CD4-positive, alpha-beta memory T cell (primary cell): ENCODE data around the gene COL5A1. TPM values are rescaled to one million over a fixed set of nuclear protein-coding genes. Genes with fewer than 3 reads are reported as not detected.
A peak's percentile ranks its signal among the peaks of the same experiment; 100 is the strongest.

Experiments
- CTCF ChIA-PET: fragments of 350-600 bp; sonication (Branson Sonifier 250); formaldehyde crosslinking; loops from one replicate; lab custom pipeline; 2021; ENCODE audit warnings: inconsistent platforms; ENCODE audit not compliant: partially characterized antibody; lab: Charles Lee
- POLR2A ChIA-PET: fragments of 350-600 bp; sonication (Branson Sonifier 250); formaldehyde crosslinking; loops from one replicate; lab custom pipeline; 2021; ENCODE audit not compliant: partially characterized antibody; lab: Charles Lee
- DNase-seq, 5 donors: peaks; one replicate each; pipeline versions ENCODE4 v3.0.0 to v3.0.0-alpha.2; 2020 to 2022; ENCODE audit warnings: mixed read lengths in 1 of 5
- H3K27ac ChIP-seq: one replicate; pipeline ENCODE4 v1.7.0; 2013; ENCODE audit warnings: low read depth, low read length
- H3K27me3 ChIP-seq: 2 replicates; pipeline ENCODE4 v1.7.0; 2013; ENCODE audit warnings: mild to moderate bottlenecking, low read length, moderate library complexity; ENCODE audit not compliant: insufficient read depth
- H3K36me3 ChIP-seq: 2 replicates; pipeline ENCODE4 v1.7.0; 2013; ENCODE audit warnings: mild to moderate bottlenecking, low read length, moderate library complexity; ENCODE audit not compliant: insufficient read depth
- H3K4me1 ChIP-seq: 2 replicates; pipeline ENCODE4 v1.7.0; 2013; ENCODE audit warnings: mild to moderate bottlenecking, low read length, moderate library complexity; ENCODE audit not compliant: insufficient read depth
- H3K4me3 ChIP-seq, 2 donors: one replicate each; pipeline ENCODE4 v1.7.0; 2013; ENCODE audit warnings: low read length in 2 of 2, mild to moderate bottlenecking in 1 of 2
- H3K9me3 ChIP-seq, 2 donors: one replicate each; pipeline ENCODE4 v1.7.0; 2013; ENCODE audit warnings: low read length in 2 of 2, control low read depth in 1 of 2; ENCODE audit not compliant: control insufficient read depth in 1 of 2
- H3K27ac Mint-ChIP-seq, 7 donors: one replicate each; pipeline ENCODE4 v1.8.0; 2020 to 2021; ENCODE audit warnings: mixed read lengths in 7 of 7, mild to moderate bottlenecking in 6 of 7, inconsistent platforms in 3 of 7, moderate library complexity in 3 of 7
- H3K27me3 Mint-ChIP-seq, 2 donors: one replicate each; pipeline ENCODE4 v1.8.0; 2020 to 2021; ENCODE audit warnings: mixed read lengths in 2 of 2
- H3K36me3 Mint-ChIP-seq, 2 donors: one replicate each; pipeline ENCODE4 v1.8.0; 2020 to 2021; ENCODE audit warnings: mixed read lengths in 2 of 2, inconsistent platforms in 1 of 2, mild to moderate bottlenecking in 1 of 2
- H3K4me1 Mint-ChIP-seq, 4 donors: one replicate each; pipeline ENCODE4 v1.8.0; 2020 to 2021; ENCODE audit warnings: mixed read lengths in 4 of 4, mild to moderate bottlenecking in 1 of 4
- H3K4me3 Mint-ChIP-seq, 8 donors: one replicate each; pipeline ENCODE4 v1.8.0; 2020 to 2021; ENCODE audit warnings: mixed read lengths in 8 of 8, mild to moderate bottlenecking in 7 of 8, moderate library complexity in 6 of 8, inconsistent platforms in 3 of 8
- H3K9me3 Mint-ChIP-seq, 8 donors: one replicate each; pipeline ENCODE4 v1.8.0; 2020 to 2021; ENCODE audit warnings: mixed read lengths in 8 of 8, mild to moderate bottlenecking in 5 of 8, inconsistent platforms in 3 of 8, moderate library complexity in 1 of 8
- intact Hi-C: fragments of 100-400 bp; cut with micrococcal nuclease; formaldehyde crosslinking; loops from one replicate; pipeline ENCODE4 v1.15.1; 2023
- polyA plus RNA-seq, 2 donors: library from polyadenylated mRNA; unstranded; fragments of 300-500 nt; fragmentation: Illumina TruSeq; gene quantifications; one replicate each; pipeline ENCODE4 v1.2.3, GENCODE V29; 2021
- total RNA-seq, 2 experiments: library from RNA; stranded (reverse); gene quantifications; one replicate each; pipeline ENCODE4 v1.2.3, GENCODE V29; 2021

The COL5A1 gene
- total and polyA plus RNA-seq, 4 experiments from 2014 or later: 0.36 to 1.6 (median 1.5) TPM; not detected in 1

DNA sequence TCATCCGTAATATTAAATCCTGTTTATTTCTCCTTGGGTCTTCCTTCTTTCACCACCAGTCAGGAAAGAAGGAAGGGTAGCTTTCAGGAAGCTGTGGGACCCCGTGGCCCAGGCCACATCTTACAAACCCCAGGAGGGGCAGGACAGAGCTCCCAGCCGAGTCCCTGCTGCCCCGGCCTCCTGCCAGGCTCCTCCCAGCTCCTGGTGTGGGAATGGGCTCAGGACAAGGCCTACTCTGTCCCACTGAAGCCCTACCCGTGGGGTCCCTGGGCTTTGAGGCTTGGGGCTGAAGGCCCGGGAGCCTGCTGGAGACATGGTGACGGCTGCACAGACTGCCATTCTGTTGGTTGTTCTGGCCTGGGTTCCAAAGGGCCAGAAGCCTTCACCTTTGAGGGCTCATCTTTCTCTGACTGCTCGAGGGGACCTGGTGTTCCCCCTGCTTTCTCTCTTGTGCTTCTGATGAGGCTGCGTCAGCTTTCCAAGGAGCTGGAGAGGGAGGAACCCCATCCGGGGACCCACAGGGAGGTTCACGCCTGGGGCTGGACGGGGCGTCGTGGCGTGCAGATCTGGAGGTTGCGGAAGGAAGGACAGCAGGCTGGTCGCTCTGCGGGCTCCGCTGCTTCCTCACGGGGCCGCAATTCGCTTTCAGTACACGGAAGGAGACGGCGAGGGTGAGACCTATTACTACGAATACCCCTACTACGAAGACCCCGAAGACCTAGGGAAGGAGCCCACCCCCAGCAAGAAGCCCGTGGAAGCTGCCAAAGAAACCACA, 86.6 kb downstream of the COL5A1 start:
- H3K4me1 ChIP-seq: no peaks in the 10 kb centered on the region
- no peak for DNase-seq
- Mint-ChIP-seq H3K4me1 (peaks cover 0 to 7% (median 6%) of the 10 kb centered on the region in 4 donors), H3K27me3 (peaks cover 1 to 11% of the 10 kb centered on the region in 2 donors), H3K36me3 (no peaks in the 10 kb centered on the region), H3K4me3 (no peak overlapping the region), H3K9me3 (peaks cover 0 to 2% (median 0%) of the 10 kb centered on the region in 8 donors), H3K27ac (no peak overlapping the region)
- H3K27me3 ChIP-seq: no peaks in the 10 kb centered on the region
- no peak overlapping the region for H3K4me3 ChIP-seq
- intact Hi-C loops: no loop called here
- H3K27ac ChIP-seq: no peak overlapping the region
- ChIA-PET CTCF (no interaction called here), POLR2A (no interaction called here)
- H3K9me3 ChIP-seq: no peaks in the 10 kb centered on the region
- H3K36me3 ChIP-seq: no peaks in the 10 kb centered on the region

DNA sequence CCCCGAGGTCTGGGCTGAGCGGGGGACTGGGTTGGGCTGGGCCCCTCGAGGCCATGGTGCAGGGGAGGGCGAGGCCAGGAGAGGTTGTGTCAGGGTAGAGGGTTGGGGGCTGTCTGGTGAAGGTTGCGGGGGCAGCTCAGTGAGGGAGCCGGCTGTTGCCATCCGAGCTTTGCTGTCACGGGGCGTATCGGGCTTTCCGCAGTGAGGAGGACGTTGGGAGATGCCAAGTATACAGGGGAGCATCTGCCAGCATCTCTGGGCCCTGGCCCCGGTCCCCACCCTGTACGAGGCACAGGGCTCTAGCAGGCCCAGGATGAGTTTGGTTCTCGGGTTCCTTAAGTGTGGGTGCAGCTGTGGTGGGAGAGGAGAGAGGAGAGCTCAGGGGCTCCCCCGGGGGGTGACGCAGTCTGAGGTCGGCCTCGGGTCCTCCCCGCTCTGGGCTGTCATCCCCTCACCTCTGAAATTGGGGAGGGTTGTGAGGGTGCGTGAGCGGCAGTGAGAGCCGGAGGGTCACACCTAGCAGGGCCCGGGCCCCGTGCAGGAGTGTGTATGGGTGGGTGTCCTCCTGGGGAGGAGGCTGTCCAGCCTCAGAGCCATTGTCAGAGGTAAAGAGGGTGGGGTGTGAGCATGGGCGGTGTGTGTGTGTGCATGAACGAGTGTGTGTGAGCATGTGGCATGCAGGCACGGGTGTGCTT, 87.3 kb downstream of the COL5A1 start:
- peaks cover 0 to 2% (median 0%) of the 10 kb centered on the region in 8 donors for H3K9me3 Mint-ChIP-seq
- peaks cover 1 to 8% of the 10 kb centered on the region in 2 donors for H3K27me3 Mint-ChIP-seq
- Histone ChIP-seq H3K9me3 (no peaks in the 10 kb centered on the region), H3K27ac (no peak overlapping the region), H3K36me3 (no peaks in the 10 kb centered on the region), H3K27me3 (no peaks in the 10 kb centered on the region), H3K4me1 (no peaks in the 10 kb centered on the region), H3K4me3 (no peak overlapping the region)
- H3K4me3 Mint-ChIP-seq: no peak overlapping the region
- DNase-seq: no peak
- H3K4me1 Mint-ChIP-seq: peaks cover 0 to 7% (median 6%) of the 10 kb centered on the region in 4 donors
- ChIA-PET POLR2A (no interaction called here), CTCF (no interaction called here)
- intact Hi-C loops: no loop called here
- H3K36me3 Mint-ChIP-seq: no peaks in the 10 kb centered on the region
- H3K27ac Mint-ChIP-seq: no peak overlapping the region

DNA sequence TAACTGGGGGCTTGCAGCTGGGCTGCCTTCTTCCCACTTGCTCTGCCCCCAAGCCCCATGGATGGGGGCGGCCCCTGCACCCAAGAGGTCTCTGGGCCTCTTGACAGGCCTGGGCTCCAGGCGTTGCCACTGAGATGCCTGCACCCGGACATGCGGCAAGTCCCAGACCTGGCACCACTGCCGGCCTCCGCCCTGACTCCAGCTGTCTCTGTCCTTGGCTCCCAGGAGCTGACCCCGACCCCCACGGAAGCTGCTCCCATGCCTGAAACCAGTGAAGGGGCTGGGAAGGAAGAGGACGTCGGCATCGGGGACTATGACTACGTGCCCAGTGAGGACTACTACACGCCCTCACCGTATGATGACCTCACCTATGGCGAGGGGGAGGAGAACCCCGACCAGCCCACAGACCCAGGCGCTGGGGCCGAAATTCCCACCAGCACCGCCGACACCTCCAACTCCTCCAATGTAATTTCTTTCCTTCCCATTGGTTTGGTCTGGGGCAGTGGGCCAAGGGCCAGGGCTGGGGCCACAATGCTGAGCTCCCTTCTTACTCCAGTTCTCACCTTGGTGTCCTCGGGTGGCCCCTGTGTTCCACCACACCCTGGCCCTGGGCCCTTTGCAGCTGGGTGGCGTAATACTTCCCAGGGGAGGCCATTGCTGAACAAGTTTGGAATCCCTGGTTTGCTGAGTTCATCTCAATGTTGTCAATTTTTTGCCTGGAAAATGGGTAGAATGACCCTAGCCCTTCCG, 88.6 kb downstream of the COL5A1 start:
- no peak for DNase-seq
- peaks cover 0 to 6% (median 6%) of the 10 kb centered on the region in 4 donors for H3K4me1 Mint-ChIP-seq
- H3K27ac ChIP-seq: no peak overlapping the region
- H3K27me3 Mint-ChIP-seq: peaks cover 1 to 6% of the 10 kb centered on the region in 2 donors
- H3K4me1 ChIP-seq: no peaks in the 10 kb centered on the region
- intact Hi-C loops: no loop called here
- H3K27ac Mint-ChIP-seq: no peak overlapping the region
- H3K9me3 ChIP-seq: no peaks in the 10 kb centered on the region
- H3K4me3 ChIP-seq: no peak overlapping the region
- ChIA-PET POLR2A (no interaction called here), CTCF (no interaction called here)
- H3K36me3 ChIP-seq: no peaks in the 10 kb centered on the region
- H3K9me3 Mint-ChIP-seq: peaks cover 0 to 2% (median 0%) of the 10 kb centered on the region in 8 donors
- H3K27me3 ChIP-seq: no peaks in the 10 kb centered on the region
- H3K36me3 Mint-ChIP-seq: no peaks in the 10 kb centered on the region
- H3K4me3 Mint-ChIP-seq: no peak overlapping the region

DNA sequence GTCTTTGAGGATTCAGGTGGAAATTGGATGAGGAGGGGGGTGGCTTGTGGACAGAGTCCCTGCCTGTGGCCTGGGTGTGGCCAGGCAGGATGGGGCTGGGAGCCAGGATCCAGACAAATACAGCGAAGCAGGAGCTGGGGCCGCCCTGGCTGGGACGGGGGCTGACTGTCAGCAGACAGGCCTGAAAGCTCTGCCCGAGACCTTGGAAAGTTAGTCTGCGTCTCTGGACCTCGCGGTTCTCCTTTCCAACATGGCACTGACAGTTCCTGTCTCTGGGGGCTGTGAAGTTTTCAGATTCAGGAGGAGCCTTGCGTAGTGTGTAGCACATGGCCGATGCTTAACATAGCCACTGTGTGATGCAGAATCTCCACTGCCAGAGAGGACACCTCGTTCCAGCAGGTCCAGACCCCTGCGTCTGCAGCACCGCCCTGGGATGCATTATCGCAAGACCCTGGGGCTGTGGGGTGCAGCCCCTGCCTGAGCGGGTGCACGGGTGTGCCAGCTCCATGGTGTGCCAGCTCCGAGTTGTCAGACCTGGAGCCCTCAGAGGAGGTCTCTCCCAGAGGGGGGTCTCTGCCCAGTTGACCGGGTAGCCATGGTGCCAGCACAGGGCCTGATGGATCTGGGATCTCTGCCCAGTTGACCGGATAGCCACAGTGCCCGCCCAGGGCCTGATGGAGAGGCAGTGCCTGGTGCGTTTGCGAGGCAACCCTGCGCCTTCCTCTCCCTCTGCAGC, 89.3 kb downstream of the COL5A1 start:
- Histone ChIP-seq H3K4me1 (no peaks in the 10 kb centered on the region), H3K4me3 (no peak overlapping the region), H3K9me3 (no peaks in the 10 kb centered on the region), H3K36me3 (no peaks in the 10 kb centered on the region), H3K27ac (no peak overlapping the region), H3K27me3 (no peaks in the 10 kb centered on the region)
- ChIA-PET CTCF (no interaction called here), POLR2A (no interaction called here)
- DNase-seq: no peak
- Mint-ChIP-seq H3K9me3 (peaks cover 0 to 2% (median 0%) of the 10 kb centered on the region in 8 donors), H3K27me3 (peaks cover 0 to 1% of the 10 kb centered on the region in 2 donors), H3K36me3 (no peaks in the 10 kb centered on the region), H3K4me1 (no peaks in the 10 kb centered on the region), H3K27ac (no peak overlapping the region), H3K4me3 (no peak overlapping the region)
- intact Hi-C loops: no loop called here

DNA sequence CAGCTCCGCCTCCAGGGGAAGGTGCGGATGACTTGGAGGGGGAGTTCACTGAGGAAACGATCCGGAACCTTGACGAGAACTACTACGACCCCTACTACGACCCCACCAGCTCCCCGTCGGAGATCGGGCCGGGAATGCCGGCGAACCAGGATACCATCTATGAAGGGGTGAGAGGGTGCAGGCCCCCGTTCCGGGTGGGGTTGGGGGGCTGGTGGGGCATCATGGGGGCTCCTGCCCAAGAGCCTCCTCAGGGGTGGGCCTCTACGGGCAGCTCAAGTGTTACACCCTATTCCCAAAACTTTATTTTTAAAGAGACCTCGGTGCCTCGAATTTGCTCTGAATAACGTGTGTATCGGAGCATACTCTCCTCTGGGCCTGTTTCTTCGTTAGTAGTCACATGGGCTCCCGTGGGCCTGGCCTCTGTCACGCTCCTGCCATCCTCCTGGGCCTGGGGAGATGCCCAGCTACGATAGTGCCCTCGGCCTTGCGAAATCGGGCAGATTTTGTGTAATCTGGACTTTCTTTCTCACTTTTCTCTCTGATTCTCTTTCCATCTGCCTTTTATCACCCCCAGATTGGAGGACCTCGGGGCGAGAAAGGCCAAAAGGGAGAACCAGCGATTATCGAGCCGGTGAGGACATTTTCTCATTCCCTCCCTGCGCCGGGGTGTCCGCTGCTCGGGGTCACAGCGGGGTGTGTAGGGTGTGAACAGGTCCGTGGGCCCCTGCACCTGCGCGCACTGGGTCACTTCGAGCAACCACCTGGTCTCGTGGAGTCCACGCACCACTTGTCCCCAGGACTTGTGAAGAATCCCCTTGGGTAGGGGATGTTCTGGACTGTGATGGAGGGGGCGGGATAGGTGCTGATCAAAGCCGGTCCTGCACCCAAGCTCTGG, 90.1 kb downstream of the COL5A1 start:
- Histone ChIP-seq H3K27ac (no peak overlapping the region), H3K9me3 (no peaks in the 10 kb centered on the region), H3K27me3 (no peaks in the 10 kb centered on the region), H3K4me1 (no peaks in the 10 kb centered on the region), H3K36me3 (no peaks in the 10 kb centered on the region), H3K4me3 (no peak overlapping the region)
- ChIA-PET CTCF (no interaction called here), POLR2A (no interaction called here)
- no peaks in the 10 kb centered on the region for H3K4me1 Mint-ChIP-seq
- intact Hi-C loops: no loop called here
- H3K9me3 Mint-ChIP-seq: peaks cover 0 to 2% (median 0%) of the 10 kb centered on the region in 8 donors
- peak overlapping the region in 1 of 7 donors; percentile 31 for H3K27ac Mint-ChIP-seq
- DNase-seq: no peak
- no peaks in the 10 kb centered on the region for H3K36me3 Mint-ChIP-seq
- H3K4me3 Mint-ChIP-seq: no peak overlapping the region
- H3K27me3 Mint-ChIP-seq: peaks cover 0 to 1% of the 10 kb centered on the region in 2 donors

DNA sequence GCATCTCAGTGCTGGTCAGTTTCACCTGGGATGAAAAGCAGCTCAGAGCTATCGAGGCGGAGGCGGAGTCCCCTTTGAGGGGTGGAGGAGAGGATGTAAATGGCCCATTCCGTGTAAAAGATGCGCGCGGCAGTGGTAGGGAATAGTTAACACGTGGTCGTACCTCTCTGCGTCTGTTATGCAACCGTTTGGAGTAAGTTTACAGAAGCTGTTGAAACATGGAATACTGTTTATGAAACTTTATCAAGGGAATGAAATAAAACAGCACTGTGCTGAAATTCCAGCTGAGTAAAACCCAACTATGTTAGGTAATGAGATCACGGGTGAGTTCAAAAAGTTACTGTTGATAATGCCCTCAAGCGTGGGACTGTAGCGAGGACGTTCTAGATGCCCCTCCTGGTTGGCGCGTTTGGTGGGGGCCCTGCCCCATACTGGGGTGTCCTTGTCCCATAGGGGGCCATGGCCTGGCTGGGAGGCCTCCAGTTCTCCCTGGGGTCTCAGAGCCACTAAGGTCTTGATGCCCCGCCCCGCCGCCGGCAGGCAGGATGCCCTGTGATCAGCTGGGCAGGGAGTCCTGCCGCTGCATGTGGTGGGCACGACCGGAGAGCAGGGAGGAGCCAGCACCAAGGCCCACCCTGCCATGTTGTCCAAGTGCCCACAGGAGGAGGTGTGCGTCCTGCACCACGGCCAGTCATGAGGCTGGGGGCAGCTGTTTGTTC, 90.9 kb downstream of the COL5A1 start:
- Histone ChIP-seq H3K9me3 (no peaks in the 10 kb centered on the region), H3K27ac (no peak overlapping the region), H3K27me3 (no peaks in the 10 kb centered on the region), H3K4me1 (no peaks in the 10 kb centered on the region), H3K36me3 (no peaks in the 10 kb centered on the region), H3K4me3 (no peak overlapping the region)
- Mint-ChIP-seq H3K9me3 (peaks cover 0 to 2% (median 0%) of the 10 kb centered on the region in 8 donors), H3K4me1 (no peaks in the 10 kb centered on the region), H3K27ac (peak overlapping the region in 1 of 7 donors; percentile 31), H3K27me3 (peaks cover 0 to 1% of the 10 kb centered on the region in 2 donors), H3K4me3 (no peak overlapping the region), H3K36me3 (no peaks in the 10 kb centered on the region)
- POLR2A ChIA-PET: no interaction called here
- CTCF ChIA-PET: no interaction called here
- intact Hi-C loops: no loop called here
- no peak for DNase-seq
